ENCODE data around the gene CLCN6. TPM values are rescaled to one million over a fixed set of nuclear protein-coding genes. Genes with fewer than 3 reads are reported as not detected.

Gene CLCN6
- total and polyA plus RNA-seq, 4 donors: 5.0 to 9.0 (median 6.5) TPM

- no peaks in the 10 kb centered on the region for H3K27me3 ChIP-seq (ENCODE audit: control insufficient read depth in 4 of 4, insufficient read depth in 4 of 4, low read length in 3 of 4)
- H3K9me3 ChIP-seq (ENCODE audit: control insufficient read depth in 4 of 4, low read length in 3 of 4): no peaks in the 10 kb centered on the region
- TF ChIP-seq FOXA2 (IDR thresholded peaks at IDR 0.05): no peak
- no peak overlapping the region for H3K9ac ChIP-seq (ENCODE audit: low read depth in 1 of 2, low read length in 2 of 2)
- H3K4me3 ChIP-seq (ENCODE audit: low read depth in 1 of 3, low read length in 3 of 3): no peak overlapping the region
- H3K27ac ChIP-seq (ENCODE audit: low read depth in 1 of 2, low read length in 2 of 2): no peak overlapping the region
- no peaks in the 10 kb centered on the region for H3K36me3 ChIP-seq (ENCODE audit: control insufficient read depth in 4 of 4, insufficient read depth in 3 of 4, low read depth in 1 of 4, low read length in 3 of 4)
- no peaks in the 10 kb centered on the region for H3K4me1 ChIP-seq (ENCODE audit: control insufficient read depth in 4 of 4, insufficient read depth in 4 of 4, low read length in 3 of 4)
- DNase-seq (ENCODE audit: low spot score): no peak
- WGBS: 83% methylated on average over 14 of the region's 14 CpGs
Measured at GRCh38 chr1:11873395-11874257, 67.6 kb downstream of the CLCN6 start.

- Histone ChIP-seq H3K27me3 (ENCODE audit: control insufficient read depth in 4 of 4, insufficient read depth in 4 of 4, low read length in 3 of 4) (no peaks in the 10 kb centered on the region), H3K4me3 (ENCODE audit: low read depth in 1 of 3, low read length in 3 of 3) (no peak overlapping the region), H3K4me1 (ENCODE audit: control insufficient read depth in 4 of 4, insufficient read depth in 4 of 4, low read length in 3 of 4) (no peaks in the 10 kb centered on the region), H3K9ac (ENCODE audit: low read depth in 1 of 2, low read length in 2 of 2) (no peak overlapping the region), H3K9me3 (ENCODE audit: control insufficient read depth in 4 of 4, low read length in 3 of 4) (no peaks in the 10 kb centered on the region), H3K36me3 (ENCODE audit: control insufficient read depth in 4 of 4, insufficient read depth in 3 of 4, low read depth in 1 of 4, low read length in 3 of 4) (no peaks in the 10 kb centered on the region), H3K27ac (ENCODE audit: low read depth in 1 of 2, low read length in 2 of 2) (no peak overlapping the region)
- no peak for DNase-seq (ENCODE audit: low spot score)
- TF ChIP-seq FOXA2 (IDR thresholded peaks at IDR 0.05): no peak
- TF ChIP-seq YY1 (IDR thresholded peaks at IDR 0.05): no peak
- no peak for TF ChIP-seq FOXA1 (IDR thresholded peaks at IDR 0.05)
- no peak for TF ChIP-seq RXRA (IDR thresholded peaks at IDR 0.05)
- TF ChIP-seq TAF1 (conservative IDR thresholded peaks at IDR 0.05): no peak
- no peak for TF ChIP-seq SP1 (IDR thresholded peaks at IDR 0.05)
- no peak for TF ChIP-seq ATF3 (IDR thresholded peaks at IDR 0.05)
- no peak for TF ChIP-seq REST (IDR thresholded peaks at IDR 0.05)
- no peak for TF ChIP-seq CTCF (IDR thresholded peaks at IDR 0.05; ENCODE audit: low read depth, low read length, missing input control)
- no peak for TF ChIP-seq RAD21 (IDR thresholded peaks at IDR 0.05)
- no peak for TF ChIP-seq NR2F2 (IDR thresholded peaks at IDR 0.05)
- TF ChIP-seq JUND (IDR thresholded peaks at IDR 0.05): no peak
- WGBS: 66% methylated on average over 10 of the region's 10 CpGs
Measured at GRCh38 chr1:11874258-11874562, 68.2 kb downstream of the CLCN6 start.

GRCh38 chr1:11874624-11875023, 68.6 kb downstream of the CLCN6 start:
- H3K27me3 ChIP-seq (ENCODE audit: control insufficient read depth in 4 of 4, insufficient read depth in 4 of 4, low read length in 3 of 4): no peaks in the 10 kb centered on the region
- no peaks in the 10 kb centered on the region for H3K36me3 ChIP-seq (ENCODE audit: control insufficient read depth in 4 of 4, insufficient read depth in 3 of 4, low read depth in 1 of 4, low read length in 3 of 4)
- H3K4me1 ChIP-seq (ENCODE audit: control insufficient read depth in 4 of 4, insufficient read depth in 4 of 4, low read length in 3 of 4): no peaks in the 10 kb centered on the region
- no peaks in the 10 kb centered on the region for H3K9me3 ChIP-seq (ENCODE audit: control insufficient read depth in 4 of 4, low read length in 3 of 4)
- TF ChIP-seq FOXA2 (IDR thresholded peaks at IDR 0.05): no peak
- no peak for TF ChIP-seq SP1 (IDR thresholded peaks at IDR 0.05)
- no peak for TF ChIP-seq HNF4A (conservative IDR thresholded peaks at IDR 0.05)
- TF ChIP-seq EGR1 (IDR thresholded peaks at IDR 0.05; ENCODE audit: low read depth in 2 of 2): no peak
- no peak for TF ChIP-seq REST (IDR thresholded peaks at IDR 0.05)
- no peak for TF ChIP-seq ZBTB33 (IDR thresholded peaks at IDR 0.05)
- TF ChIP-seq JUND (IDR thresholded peaks at IDR 0.05): no peak
- no peak for TF ChIP-seq YY1 (IDR thresholded peaks at IDR 0.05)
- TF ChIP-seq MAX (IDR thresholded peaks at IDR 0.05): no peak
- H3K9ac ChIP-seq (ENCODE audit: low read depth in 1 of 2, low read length in 2 of 2): no peak overlapping the region
- no peak overlapping the region for H3K27ac ChIP-seq (ENCODE audit: low read depth in 1 of 2, low read length in 2 of 2)
- WGBS: 89% methylated on average over 6 of the region's 6 CpGs
- no peak overlapping the region for H3K4me3 ChIP-seq (ENCODE audit: low read depth in 1 of 3, low read length in 3 of 3)
- DNase-seq (ENCODE audit: low spot score): no peak

Data from liver (tissue), 9 donors.